GM19328 (cell line): ENCODE measurements around the gene ROR2.
"Not testable (repeated sequence)": the region's sequence is repeated elsewhere in the genome, so short reads cannot be mapped to it uniquely, and the experiment has no call there.

ENCODE experiments used
- ATAC-seq: cut with Tn5 transposase; IDR thresholded peaks from one replicate; pipeline ENCODE4 v1.9.1; 2021; ENCODE audit warnings: mild to moderate bottlenecking, moderate library complexity; ENCODE audit not compliant: unreplicated experiment

ROR2 gene

DNA sequence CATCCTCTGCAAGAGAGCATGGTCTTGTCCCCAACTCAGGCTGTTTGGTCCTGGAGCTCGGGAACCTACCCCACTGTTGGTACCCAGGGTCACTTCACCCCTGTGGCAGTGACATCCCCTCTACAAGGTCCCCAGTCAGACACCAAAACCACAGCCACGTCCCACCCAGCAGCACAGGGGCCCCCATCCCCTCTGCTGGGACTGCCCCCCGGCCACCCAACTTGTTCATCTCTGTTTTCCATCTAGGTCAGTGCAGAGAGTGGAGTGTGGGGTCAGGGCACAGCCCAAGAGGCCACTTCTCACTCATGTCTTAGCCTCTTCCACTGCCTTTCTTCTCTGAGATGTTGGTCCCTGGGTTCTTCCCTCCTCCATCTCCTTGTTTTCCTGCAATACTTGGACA is 292.5 kb downstream of the ROR2 start:
- no peak for ATAC-seq

DNA sequence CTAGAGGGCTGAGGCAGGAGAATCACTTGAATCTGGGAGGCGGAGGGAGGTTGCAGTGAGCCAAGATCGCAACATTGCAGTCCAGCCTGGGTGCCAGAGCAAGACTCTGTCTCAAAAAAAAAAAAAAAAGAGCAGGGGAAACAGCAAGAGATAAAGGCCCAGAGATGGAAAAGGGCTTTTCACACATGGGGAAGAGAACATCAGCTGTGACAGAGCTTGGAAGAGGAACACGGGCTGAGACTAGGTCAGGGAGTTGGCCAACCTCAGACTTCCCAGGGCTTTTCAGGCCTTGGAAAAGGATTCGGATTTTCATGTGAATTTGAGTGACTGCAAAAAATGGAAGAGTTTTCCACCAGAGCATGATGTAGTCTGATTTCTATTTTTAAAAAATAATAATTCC is 294.4 kb downstream of the ROR2 start:
- no peak for ATAC-seq

DNA sequence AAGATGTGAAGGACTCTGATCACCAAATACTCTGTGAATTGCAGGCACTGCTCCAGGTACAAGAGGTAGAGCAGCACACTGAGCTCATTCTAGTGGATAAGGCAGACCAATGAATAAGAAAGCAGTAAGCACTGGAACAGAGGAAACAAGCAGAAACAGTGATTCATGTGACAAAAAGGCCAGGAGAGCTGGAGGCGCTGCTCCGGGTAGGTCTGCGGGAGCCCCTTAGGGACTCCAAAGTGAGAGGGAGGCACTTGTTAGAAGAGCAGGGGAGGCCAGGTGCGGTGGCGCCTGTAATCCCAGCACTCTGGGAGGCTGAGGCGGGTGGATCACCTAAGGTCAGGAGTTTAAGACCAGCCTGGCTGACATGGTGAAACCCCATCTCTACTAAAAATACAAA is 294.8 kb downstream of the ROR2 start:
- no peak for ATAC-seq

DNA sequence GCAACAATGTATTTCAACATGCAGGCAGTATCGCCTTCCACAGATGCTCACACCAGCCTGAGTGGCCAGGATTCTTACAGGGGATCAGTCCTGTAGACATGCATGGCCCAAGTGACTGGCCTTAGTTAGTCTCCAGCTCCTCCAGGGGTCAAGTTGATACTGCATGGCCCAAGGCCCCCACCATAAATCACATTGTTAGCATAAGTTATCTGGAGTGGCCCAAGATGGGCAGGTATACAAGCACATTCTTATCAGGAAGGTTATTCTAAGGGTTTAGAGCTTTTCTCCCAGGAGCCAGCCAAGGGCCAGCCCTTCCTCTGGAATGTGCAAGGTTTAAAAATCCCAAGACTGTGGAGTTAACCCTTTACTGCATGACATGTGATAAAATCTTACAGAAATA is 295.5 kb downstream of the ROR2 start:
- ATAC-seq, result no peak

DNA sequence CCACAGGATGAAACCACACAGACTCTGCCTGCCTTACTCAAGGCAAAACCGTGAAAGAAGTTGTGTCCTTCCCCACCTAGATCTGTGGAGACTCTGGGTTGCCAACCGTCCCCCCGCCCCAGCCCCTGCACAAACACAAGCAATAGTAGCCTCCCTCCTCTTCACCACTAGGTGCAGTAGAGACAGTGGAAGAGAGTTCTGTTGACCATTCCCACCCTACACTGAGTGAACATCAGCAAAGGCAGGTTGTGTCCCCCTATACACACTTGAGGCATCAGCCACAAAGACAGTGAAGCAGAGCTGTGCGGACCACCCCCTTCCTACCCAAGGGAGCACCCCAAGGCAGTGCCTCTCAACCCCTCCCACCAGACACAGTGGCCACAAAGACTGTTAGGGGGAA is 302.7 kb downstream of the ROR2 start:
- ATAC-seq, result no peak

DNA sequence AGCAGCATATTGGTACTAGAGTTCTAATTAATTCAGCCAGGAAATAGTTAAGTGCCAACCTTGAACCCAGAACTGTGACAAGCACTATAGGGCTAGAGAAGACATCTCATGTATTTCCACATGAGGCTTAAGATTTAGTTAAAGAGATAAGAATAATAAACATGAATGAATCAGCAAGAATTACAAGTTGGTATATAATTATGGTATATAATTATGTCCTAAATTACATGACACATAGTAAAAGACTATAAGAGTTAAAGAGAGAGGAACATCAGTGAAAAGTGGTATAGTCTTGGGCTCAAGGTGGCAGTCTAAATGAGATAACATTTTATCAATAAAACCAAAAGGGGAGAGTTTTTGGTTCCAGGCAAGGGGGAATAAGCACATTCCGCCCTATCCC is 303.3 kb downstream of the ROR2 start:
- no peak for ATAC-seq

DNA sequence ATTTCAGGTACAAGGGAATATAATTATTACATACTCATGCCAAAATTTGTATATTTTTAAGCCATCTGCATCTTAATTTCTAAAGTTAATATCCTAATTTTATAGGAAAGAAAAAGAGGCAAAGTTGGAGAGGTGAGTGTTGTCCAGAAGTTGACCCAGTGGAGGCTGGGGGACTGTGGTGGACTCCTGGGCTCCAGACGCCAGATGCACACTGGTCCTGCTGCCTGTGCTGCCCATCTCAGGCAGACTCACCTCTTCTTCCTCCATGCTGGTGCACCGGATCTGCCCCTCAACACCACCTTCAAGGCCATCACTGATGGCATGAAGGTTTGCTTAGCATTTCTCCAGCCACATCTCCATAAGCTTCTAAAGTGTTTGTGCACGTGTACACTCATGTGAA is 305.6 kb downstream of the ROR2 start:
- no peak for ATAC-seq

DNA sequence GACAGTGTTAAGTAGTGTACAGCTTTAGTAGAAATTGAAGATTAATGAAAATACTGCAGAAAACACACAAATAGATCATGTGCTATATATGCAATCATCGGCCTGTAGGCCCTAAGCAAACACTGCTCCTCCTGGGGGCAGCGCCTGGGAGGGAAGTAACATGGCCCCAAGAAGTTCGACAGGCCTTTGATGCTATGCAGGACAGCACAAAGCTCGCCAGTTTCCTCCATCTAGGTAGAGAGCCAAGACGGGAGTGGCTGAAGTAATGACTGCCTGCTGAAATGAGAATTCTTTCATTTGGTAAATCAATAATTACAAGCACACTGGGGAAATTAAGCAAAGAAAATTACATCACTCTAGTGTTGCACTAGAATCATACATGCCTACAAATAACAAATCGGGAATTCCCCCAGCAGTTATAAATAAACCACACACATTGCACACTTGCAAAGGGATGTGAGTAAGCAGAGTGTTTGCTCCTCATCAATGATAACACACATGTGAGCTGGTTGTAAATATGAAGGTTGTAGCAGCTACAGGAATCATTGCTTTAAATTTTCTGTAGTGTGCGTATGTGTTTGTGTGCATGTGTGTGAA is 306.4 kb downstream of the ROR2 start:
- no peak for ATAC-seq

DNA sequence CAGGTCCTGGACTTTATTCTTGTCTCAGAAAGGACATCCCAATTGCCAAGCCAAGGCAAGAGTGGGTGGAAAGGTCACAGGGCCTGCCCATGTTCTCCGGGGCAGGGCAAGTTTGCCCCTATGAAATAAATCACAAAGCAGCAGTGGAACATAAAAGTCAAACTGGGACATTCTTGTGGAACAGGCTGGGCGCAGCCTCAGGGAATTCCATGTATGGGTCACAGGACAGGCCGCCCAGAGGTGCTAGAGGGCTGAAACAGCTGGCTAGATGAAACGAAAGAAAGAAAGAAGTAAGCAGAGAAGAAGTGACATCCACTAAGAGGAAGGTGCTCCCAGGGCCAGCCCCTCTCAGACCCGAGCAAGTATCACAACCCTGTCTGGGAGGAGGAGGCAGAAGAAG is 307.3 kb downstream of the ROR2 start:
- ATAC-seq, result no peak

DNA sequence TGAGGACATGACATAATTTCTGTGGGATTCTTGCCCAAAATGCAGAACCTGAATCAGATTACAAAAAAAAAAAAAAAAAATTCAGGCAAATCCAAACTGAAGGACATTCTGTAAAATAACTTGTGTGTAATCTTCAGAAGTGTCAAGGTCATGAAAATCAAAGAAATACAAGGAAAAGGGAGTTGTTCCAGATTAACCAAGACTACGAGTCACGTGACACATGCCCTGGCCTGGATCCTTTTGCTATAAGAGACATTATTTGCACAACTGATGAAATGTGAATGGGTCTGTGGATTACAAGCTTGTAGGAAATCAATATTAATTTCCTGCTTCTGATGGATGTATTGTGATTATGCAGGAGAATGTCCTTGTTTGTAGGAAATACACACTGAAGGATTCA is 309.6 kb downstream of the ROR2 start:
- no peak for ATAC-seq

DNA sequence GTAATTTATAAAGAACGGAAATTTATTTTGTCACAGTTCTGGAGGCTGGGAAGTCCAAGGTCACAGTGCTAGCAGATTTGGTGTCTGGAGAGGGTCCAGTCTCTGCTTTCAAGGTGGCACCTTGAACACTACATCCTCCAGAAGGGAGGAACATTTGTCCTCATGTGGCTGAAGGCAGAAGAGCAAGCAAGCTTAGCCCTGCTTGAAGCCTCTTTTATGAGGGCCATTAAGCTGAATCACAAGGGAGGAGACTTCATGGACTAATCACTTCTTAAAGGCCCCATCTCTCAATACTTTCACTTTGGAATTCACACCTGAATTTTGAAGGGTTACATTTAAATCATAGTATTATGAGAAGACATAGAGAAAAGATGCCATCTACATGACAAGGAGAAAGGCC is 311.0 kb downstream of the ROR2 start:
- ATAC-seq, result no peak

DNA sequence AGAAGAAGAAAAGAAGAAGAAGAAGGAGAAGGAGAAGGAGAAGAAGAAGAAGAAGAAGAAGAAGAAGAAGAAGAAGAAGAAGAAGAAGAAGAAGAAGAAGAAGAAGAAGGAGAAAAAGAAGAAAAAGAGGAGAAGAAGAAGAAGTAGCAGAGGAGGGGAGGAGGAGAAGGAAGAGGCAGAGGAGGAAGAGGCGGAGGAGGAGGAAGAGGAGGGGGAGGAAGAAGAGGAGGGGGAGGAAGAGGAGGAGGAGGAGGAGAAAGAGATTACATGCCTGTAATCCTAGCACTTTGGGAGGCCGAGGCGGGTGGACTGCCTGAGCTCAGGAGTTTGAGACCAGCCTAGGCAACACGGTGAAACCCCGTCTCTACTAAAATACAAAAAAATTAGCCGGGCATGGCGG is 315.2 kb downstream of the ROR2 start:
- not testable (repeated sequence) for ATAC-seq

DNA sequence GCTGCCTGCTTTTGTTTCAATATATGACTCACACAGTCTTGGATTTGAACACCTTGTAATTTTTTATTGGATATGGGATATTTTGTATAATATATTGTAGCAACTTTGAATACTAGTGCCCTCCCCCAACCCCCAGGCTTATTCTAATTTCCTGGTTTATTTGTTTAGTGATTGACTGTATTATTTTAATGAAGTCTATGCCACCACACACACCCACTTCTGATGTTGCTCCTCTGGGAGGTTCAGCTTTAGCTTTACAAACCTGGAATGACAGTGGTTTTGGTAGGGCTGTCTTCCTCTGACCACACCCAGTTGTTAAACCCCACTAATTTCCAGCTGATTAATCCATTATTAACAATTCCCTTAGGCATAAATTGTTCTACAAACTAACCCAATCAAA is 320.3 kb downstream of the ROR2 start:
- ATAC-seq, result no peak

DNA sequence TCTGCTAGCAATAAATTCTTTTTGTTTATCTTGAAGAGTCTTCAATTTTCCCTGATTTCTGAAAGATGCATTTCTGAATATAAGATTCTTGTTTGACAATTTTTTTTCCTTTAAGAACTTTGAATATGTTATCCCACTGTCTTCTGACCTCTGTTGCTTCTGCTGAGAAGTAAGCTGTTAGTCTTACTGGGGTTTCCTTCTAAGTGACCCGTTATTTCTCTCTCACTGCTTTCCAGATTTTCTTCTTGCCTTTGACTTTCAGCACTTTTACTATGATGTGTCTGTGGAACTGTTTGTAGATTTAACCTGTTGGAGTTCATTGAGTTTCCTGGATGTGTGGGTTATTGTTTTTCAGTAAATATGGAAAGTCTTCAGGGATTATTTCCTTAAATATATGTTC is 321.1 kb downstream of the ROR2 start:
- ATAC-seq, result no peak

DNA sequence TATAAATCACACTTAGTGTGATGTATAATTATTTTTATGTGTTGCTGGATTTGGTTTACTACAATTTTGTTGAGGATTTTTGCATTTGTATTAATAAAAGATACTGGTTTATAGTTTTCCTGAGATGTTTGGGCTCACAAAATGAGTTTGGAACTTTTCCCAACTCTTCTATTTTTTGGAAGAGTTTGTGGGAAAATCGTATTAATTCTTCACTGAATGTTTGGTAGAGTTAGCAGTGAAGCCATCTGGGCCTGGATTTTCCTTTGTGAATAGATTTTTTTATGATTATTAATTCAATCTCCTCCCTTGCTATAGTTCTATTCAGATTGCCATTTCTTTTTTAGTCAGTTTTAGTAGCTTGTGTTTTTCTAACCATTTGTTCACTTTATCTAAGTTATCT is 324.7 kb downstream of the ROR2 start:
- no peak for ATAC-seq

DNA sequence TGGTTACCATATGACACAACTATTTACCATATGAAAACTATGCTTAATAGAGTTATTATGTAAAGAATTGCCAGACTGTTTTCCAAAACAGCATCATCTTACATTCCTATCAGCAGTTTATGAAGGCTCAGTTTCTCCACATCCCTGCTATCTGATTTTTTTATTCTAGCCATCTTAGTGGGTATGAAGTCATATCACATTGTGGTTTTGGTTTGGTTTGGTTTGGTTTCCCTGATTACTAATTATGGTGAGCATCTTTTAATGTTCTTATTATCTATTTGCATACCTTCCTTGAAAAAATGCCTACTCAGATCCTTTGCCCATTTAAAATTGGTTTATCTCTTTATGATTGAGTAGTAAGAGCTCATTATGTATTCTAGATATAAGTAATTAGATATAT is 327.0 kb downstream of the ROR2 start:
- no peak for ATAC-seq

DNA sequence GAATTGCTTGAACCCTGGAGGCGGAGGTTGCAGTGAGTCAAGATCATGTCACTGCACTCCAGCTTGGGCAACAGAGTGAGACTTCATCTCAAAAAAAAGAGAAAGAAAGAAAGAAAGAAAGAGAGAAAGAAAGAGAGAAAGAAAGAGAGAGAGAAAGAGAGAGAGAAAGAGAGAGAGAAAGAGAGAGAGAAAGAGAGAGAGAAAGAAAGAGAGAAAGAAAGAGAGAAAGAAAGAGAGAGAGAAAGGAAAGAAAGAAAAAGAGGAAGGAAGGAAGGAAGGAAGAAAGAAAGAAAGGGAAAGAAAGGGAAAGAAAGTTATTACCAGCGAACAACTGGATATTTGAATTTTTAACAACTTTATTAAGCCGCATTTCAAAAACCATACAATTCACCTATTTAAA is 327.9 kb downstream of the ROR2 start:
- ATAC-seq, result not testable (repeated sequence)

DNA sequence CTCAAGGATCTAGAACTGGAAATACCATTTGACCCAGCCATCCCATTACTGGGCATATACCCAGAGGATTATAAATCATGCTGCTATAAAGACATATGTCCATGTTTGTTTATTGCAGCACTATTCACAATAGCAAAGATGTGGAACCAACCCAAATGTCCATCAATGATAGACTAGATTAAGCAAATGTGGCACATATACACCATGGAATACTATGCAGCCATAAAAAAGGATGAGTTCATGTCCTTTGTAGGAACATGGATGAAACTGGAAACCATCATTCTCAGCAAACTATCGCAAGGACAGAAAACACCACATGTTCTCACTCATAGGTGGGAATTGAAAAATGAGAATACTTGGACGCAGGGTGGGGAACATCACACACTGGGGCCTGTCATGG is 336.0 kb downstream of the ROR2 start:
- not testable (repeated sequence) for ATAC-seq

DNA sequence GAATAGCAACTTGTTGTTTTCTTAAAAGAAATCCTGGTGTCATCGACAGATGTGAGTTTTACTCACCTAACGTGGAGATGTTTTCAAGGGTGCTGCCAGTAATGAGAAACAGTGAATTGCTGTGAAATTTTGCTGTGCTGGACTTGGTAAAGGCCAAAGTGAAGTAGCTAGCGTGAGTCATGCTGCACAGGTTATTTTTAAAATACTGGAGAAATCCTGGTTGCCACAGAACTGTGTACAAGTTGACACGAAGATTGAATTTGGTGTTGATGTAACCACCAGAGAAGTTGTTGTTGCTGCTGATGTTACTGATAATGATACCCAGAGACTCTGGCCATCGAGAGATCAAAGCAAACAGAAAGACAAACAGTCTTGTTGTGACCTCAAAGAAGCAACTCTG is 338.4 kb downstream of the ROR2 start:
- no peak for ATAC-seq

DNA sequence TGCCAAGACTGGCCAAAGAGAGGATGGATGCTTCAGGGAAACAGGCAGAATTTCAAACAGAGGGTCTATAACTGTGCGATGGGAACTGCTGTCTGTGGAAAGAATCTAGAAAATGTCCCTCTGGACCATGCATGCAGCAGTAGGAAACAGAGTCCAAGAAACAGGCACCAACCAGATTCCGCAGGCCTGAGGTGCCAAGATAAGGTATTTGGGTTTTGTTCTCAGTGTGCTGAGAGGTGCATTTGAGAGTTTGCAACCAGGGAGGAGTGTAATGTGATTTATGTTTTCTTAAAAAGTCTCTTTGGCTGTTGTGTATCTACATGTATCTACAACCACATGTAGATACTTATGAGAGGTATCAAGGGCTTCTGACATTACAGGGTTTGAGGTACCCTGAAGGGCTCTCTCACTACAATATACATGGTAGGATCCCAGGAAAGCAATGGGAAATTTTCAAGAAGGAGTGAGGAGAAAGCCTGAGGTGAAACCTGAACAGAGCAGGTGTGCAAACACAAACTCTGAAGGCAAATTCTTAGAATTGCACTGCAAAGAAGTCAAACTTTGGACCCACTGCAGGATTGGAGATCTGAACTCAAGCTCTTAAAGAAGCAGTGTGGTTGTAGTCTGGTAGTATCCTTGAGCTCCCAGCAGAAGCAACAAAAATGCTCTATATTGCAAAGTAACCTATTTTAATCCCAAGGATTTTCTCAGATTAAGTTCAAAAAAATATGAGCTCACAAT is 343.6 kb downstream of the ROR2 start:
- ATAC-seq, result no peak

DNA sequence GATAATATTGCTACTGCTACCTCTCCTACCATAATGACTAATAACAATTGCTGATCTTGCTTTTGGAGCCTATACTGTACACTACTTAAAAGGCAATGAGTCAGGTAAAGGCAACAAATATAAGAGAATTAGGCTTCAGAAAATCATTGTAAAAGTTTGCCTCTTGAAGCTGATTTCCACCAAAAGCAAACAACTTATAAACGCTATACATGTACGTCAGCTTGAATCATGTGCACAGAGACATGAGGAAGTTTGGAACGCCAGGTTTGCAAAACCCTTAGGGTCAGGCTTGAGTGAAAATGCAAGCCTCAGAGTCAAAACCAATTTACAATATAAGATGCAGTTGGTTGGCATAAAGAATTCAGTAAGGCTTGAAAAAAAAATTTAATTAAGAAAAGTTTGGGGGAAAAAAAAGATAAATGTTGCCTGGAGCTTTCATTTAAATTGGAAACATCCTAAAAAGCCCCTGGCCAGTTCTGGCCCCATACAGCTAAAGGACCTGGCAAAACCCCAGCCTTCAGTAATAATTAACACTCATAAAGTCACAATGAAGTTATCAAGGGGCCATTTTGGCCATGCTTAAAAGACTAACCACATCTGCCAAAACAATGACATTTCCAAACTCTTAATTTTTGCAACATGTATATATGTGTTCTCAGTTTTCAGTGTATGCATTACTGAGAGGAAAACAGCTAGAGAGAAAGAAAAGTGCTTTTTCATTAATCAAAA is 345.4 kb downstream of the ROR2 start:
- no peak for ATAC-seq

DNA sequence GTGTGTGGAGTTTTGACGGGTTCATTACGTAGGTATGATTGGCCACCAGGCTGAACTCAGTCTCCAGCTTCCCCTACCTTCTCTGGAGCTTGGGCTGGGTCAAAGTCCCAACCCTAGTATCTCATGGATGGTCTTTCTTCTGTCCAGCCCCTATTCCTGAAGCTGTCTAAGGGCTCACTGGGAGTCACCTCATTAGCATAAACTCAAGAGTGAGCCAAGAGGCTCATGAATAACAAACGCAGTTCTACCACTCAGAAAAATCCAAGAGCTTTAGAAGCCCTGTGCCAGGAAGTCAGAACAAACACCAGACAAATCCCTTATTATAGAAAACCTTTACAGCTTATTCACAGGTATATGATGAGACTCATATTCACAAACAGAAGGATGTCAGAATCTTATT is 346.1 kb downstream of the ROR2 start:
- no peak for ATAC-seq
